ENCODE results near the gene PBX3. TPM values are rescaled to one million over a fixed set of nuclear protein-coding genes. Genes with fewer than 3 reads are reported as not detected.

Gene PBX3
- total RNA-seq, 2 experiments from 2014 or later, result 25.3 to 30.8 TPM

GRCh38 chr9:125909459-125909858 is 162.3 kb downstream of the PBX3 start:
- no peak for DNase-seq
- no peaks in the 10 kb centered on the region for H3K4me1 ChIP-seq (ENCODE audit: insufficient read depth, low read length)
- TF ChIP-seq, protein P1, sequence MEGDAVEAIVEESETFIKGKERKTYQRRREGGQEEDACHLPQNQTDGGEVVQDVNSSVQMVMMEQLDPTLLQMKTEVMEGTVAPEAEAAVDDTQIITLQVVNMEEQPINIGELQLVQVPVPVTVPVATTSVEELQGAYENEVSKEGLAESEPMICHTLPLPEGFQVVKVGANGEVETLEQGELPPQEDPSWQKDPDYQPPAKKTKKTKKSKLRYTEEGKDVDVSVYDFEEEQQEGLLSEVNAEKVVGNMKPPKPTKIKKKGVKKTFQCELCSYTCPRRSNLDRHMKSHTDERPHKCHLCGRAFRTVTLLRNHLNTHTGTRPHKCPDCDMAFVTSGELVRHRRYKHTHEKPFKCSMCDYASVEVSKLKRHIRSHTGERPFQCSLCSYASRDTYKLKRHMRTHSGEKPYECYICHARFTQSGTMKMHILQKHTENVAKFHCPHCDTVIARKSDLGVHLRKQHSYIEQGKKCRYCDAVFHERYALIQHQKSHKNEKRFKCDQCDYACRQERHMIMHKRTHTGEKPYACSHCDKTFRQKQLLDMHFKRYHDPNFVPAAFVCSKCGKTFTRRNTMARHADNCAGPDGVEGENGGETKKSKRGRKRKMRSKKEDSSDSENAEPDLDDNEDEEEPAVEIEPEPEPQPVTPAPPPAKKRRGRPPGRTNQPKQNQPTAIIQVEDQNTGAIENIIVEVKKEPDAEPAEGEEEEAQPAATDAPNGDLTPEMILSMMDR (IDR thresholded peaks at IDR 0.05), result no peak
- no peaks in the 10 kb centered on the region for H3K27me3 ChIP-seq (ENCODE audit: control insufficient read depth in 1 of 2, insufficient read depth in 2 of 2, low read length in 2 of 2)
- H3K9me3 ChIP-seq (ENCODE audit: control insufficient read depth in 1 of 2, insufficient read depth in 1 of 2, low read length in 2 of 2), result no peaks in the 10 kb centered on the region
- Mint-ChIP-seq H3K36me3 (ENCODE audit: low read depth) (no peaks in the 10 kb centered on the region), H3K4me3 (no peak overlapping the region), H3K4me1 (ENCODE audit: low read depth) (no peaks in the 10 kb centered on the region), H3K9me3 (no peaks in the 10 kb centered on the region), H3K27me3 (no peaks in the 10 kb centered on the region), H3K27ac (no peak overlapping the region)
- POLR2A ChIA-PET, result no interaction called here
- intact Hi-C loops (cut with DNase I, micrococcal nuclease), result no loop called here
- H3K27ac ChIP-seq (ENCODE audit: low read depth in 1 of 2, low read length in 2 of 2), result no peak overlapping the region
- ATAC-seq (ENCODE audit: poor library complexity), result no peak
- CTCF ChIA-PET, result no interaction called here
- H3K36me3 ChIP-seq (ENCODE audit: insufficient read depth, low read length), result no peaks in the 10 kb centered on the region
- H3K4me3 ChIP-seq (ENCODE audit: low read length), result no peak overlapping the region

DNA sequence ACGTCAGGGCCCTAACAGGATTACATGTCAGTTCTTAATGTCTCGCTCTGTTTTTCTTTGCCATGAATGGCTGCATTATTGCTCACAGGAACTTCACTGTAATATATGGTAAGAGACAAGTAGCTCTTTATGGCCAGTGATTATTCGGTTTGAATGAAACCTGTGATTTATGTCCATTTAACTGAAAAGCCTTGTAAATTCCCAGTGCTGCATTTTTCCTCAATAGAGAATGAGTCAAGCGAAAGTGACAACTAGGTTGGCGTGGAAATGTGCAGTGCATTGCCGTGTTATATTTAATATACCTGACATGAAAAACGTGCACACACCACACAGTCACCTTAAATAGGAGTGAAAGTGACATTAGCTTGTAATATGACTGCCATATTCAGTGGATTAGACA is 163.1 kb downstream of the PBX3 start:
- Mint-ChIP-seq H3K4me1 (ENCODE audit: low read depth) (no peaks in the 10 kb centered on the region), H3K9me3 (no peaks in the 10 kb centered on the region), H3K4me3 (no peak overlapping the region), H3K27me3 (no peaks in the 10 kb centered on the region), H3K36me3 (ENCODE audit: low read depth) (no peaks in the 10 kb centered on the region), H3K27ac (no peak overlapping the region)
- POLR2A ChIA-PET, result no interaction called here
- H3K27me3 ChIP-seq (ENCODE audit: control insufficient read depth in 1 of 2, insufficient read depth in 2 of 2, low read length in 2 of 2), result no peaks in the 10 kb centered on the region
- no peak for ATAC-seq (ENCODE audit: poor library complexity)
- intact Hi-C loops (cut with DNase I, micrococcal nuclease), result no loop called here
- H3K9me3 ChIP-seq (ENCODE audit: control insufficient read depth in 1 of 2, insufficient read depth in 1 of 2, low read length in 2 of 2), result no peaks in the 10 kb centered on the region
- H3K36me3 ChIP-seq (ENCODE audit: insufficient read depth, low read length), result no peaks in the 10 kb centered on the region
- H3K4me3 ChIP-seq (ENCODE audit: low read length), result no peak overlapping the region
- H3K4me1 ChIP-seq (ENCODE audit: insufficient read depth, low read length), result no peaks in the 10 kb centered on the region
- TF ChIP-seq, protein P1 (IDR thresholded peaks at IDR 0.05), result no peak
- no peak for DNase-seq
- CTCF ChIA-PET, result no interaction called here
- H3K27ac ChIP-seq (ENCODE audit: low read depth in 1 of 2, low read length in 2 of 2), result no peak overlapping the region

- no peaks in the 10 kb centered on the region for H3K27me3 Mint-ChIP-seq
- no peaks in the 10 kb centered on the region for H3K4me1 Mint-ChIP-seq (ENCODE audit: low read depth)
- Histone ChIP-seq H3K9me3 (ENCODE audit: control insufficient read depth in 1 of 2, insufficient read depth in 1 of 2, low read length in 2 of 2) (no peaks in the 10 kb centered on the region), H3K4me1 (ENCODE audit: insufficient read depth, low read length) (no peaks in the 10 kb centered on the region), H3K27ac (ENCODE audit: low read depth in 1 of 2, low read length in 2 of 2) (no peak overlapping the region), H3K36me3 (ENCODE audit: insufficient read depth, low read length) (no peaks in the 10 kb centered on the region), H3K4me3 (ENCODE audit: low read length) (no peak overlapping the region), H3K27me3 (ENCODE audit: control insufficient read depth in 1 of 2, insufficient read depth in 2 of 2, low read length in 2 of 2) (no peaks in the 10 kb centered on the region)
- ATAC-seq (ENCODE audit: poor library complexity) (no peak), DNase-seq (no peak)
- no peak overlapping the region for H3K27ac Mint-ChIP-seq
- H3K9me3 Mint-ChIP-seq, result no peaks in the 10 kb centered on the region
- TF ChIP-seq, protein P1 (IDR thresholded peaks at IDR 0.05), result no peak
- H3K4me3 Mint-ChIP-seq, result no peak overlapping the region
- intact Hi-C loops (cut with DNase I, micrococcal nuclease), result no loop called here
- no peaks in the 10 kb centered on the region for H3K36me3 Mint-ChIP-seq (ENCODE audit: low read depth)
- CTCF ChIA-PET, result no interaction called here
- POLR2A ChIA-PET, result no interaction called here
Observed at GRCh38 chr9:125911861-125912644, 164.9 kb downstream of the PBX3 start.

Measured in CD4-positive, alpha-beta T cell (primary cell).